SK-N-SH treated with all-trans-retinoic acid at 6 μM for 48 hours (cell line): ENCODE results near the gene CFL1.

Source experiments
- ARNTL ChIP-seq: fragments of 450-650 bp; formaldehyde crosslinking; IDR thresholded peaks from 2 replicates; pipeline ENCODE4 v1.5.0; 2020; ENCODE audit warnings: low read depth, mild to moderate bottlenecking, moderate library complexity, borderline replicate concordance
- BACH2 ChIP-seq: fragments of 250-450 bp; sonication (Bioruptor Pico); IDR thresholded peaks from 2 replicates; pipeline ENCODE4 v1.9.0; 2021; ENCODE audit warnings: mild to moderate bottlenecking, borderline replicate concordance
- CSDC2 ChIP-seq: fragments of 250-450 bp; sonication (Bioruptor Pico); IDR thresholded peaks from 2 replicates; pipeline ENCODE4 v1.5.0; 2020; ENCODE audit warnings: mild to moderate bottlenecking, moderate library complexity
- OSR1 ChIP-seq: fragments of 250-450 bp; sonication (Bioruptor Pico); IDR thresholded peaks from 2 replicates; pipeline ENCODE4 v1.8.0; 2022; ENCODE audit warnings: moderate library complexity, mild to moderate bottlenecking, inconsistent platforms
- PPARA ChIP-seq: fragments of 250-450 bp; sonication (Bioruptor Pico); IDR thresholded peaks from 2 replicates; pipeline ENCODE4 v1.5.0; 2020; ENCODE audit warnings: mild to moderate bottlenecking, borderline replicate concordance
- SNAI2 ChIP-seq: fragments of 250-450 bp; sonication (Bioruptor Pico); IDR thresholded peaks from 2 replicates; pipeline ENCODE4 v1.5.0; 2020; ENCODE audit warnings: mild to moderate bottlenecking, moderate library complexity
- TOX ChIP-seq: fragments of 250-450 bp; sonication (Bioruptor Pico); IDR thresholded peaks from 2 replicates; pipeline ENCODE4 v1.8.0; 2021; ENCODE audit warnings: mild to moderate bottlenecking, moderate library complexity, borderline replicate concordance
- ZFP30 ChIP-seq: fragments of 450-650 bp; formaldehyde crosslinking; IDR thresholded peaks from 2 replicates; pipeline ENCODE4 v1.5.0; 2022; ENCODE audit warnings: mild to moderate bottlenecking, moderate library complexity
- ZNF70 ChIP-seq: fragments of 450-650 bp; formaldehyde crosslinking; IDR thresholded peaks from 2 replicates; pipeline ENCODE4 v1.5.0; 2020; ENCODE audit warnings: mild to moderate bottlenecking, moderate library complexity
- ZNF8 ChIP-seq: fragments of 450-650 bp; formaldehyde crosslinking; IDR thresholded peaks from 2 replicates; pipeline ENCODE4 v1.5.0; 2020; ENCODE audit warnings: mild to moderate bottlenecking, moderate library complexity
- TF ChIP-seq, protein P1 (sequence below): fragments of 250-450 bp; sonication (Bioruptor Pico); IDR thresholded peaks from 2 replicates; pipeline ENCODE4 v1.8.0; 2021; ENCODE audit warnings: low read depth, mild to moderate bottlenecking, moderate library complexity, borderline replicate concordance
- TF ChIP-seq, protein P2 (sequence below): fragments of 250-450 bp; sonication (Bioruptor Pico); IDR thresholded peaks from 2 replicates; pipeline ENCODE4 v1.8.0; 2020; ENCODE audit warnings: mild to moderate bottlenecking, moderate library complexity, borderline replicate concordance
- TF ChIP-seq, protein P3 (sequence below): fragments of 250-450 bp; sonication (Bioruptor Pico); IDR thresholded peaks from 2 replicates; pipeline ENCODE4 v1.5.1; 2020; ENCODE audit warnings: low read depth, mild to moderate bottlenecking, moderate library complexity
- TF ChIP-seq, protein P4 (sequence below): fragments of 250-450 bp; sonication (Bioruptor Pico); IDR thresholded peaks from 2 replicates; pipeline ENCODE4 v1.5.0; 2020; ENCODE audit warnings: mild to moderate bottlenecking, moderate library complexity

DNA sequence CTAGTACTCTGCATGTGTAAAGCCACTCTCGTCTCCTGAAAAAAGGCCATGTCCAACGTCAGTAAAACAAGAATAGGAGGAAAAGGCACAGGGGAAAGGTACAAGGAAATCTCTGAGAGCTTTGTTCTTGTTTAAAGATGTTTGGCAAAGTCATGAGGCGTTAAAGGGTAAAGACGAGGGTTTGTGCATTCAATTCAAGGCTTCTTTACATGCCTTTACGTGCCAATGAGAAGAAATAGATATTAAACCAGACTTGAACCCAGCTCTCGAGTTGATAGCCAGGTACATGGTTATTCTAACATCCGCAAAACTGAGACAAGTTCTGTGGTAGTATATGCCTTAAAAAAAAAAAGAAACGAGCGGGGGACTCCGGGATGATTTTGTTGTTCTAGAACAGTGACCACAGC, 704 bp upstream of the CFL1 start:
- TF ChIP-seq BACH2 (CRISPR knock-in tag) (no peak), SNAI2 (CRISPR knock-in tag) (no peak), OSR1 (CRISPR knock-in tag) (no peak), TOX (no peak), ARNTL (no peak), PPARA (CRISPR knock-in tag) (no peak), ZNF70 (CRISPR knock-in tag) (no peak), ZFP30 (CRISPR knock-in tag) (no peak), ZNF8 (CRISPR knock-in tag) (no peak), CSDC2 (CRISPR knock-in tag) (no peak)
- TF ChIP-seq, protein P1, sequence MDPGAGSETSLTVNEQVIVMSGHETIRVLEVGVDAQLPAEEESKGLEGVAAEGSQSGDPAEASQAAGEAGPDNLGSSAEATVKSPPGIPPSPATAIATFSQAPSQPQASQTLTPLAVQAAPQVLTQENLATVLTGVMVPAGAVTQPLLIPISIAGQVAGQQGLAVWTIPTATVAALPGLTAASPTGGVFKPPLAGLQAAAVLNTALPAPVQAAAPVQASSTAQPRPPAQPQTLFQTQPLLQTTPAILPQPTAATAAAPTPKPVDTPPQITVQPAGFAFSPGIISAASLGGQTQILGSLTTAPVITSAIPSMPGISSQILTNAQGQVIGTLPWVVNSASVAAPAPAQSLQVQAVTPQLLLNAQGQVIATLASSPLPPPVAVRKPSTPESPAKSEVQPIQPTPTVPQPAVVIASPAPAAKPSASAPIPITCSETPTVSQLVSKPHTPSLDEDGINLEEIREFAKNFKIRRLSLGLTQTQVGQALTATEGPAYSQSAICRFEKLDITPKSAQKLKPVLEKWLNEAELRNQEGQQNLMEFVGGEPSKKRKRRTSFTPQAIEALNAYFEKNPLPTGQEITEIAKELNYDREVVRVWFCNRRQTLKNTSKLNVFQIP (CRISPR knock-in tag) = no peak
- TF ChIP-seq, protein P2, sequence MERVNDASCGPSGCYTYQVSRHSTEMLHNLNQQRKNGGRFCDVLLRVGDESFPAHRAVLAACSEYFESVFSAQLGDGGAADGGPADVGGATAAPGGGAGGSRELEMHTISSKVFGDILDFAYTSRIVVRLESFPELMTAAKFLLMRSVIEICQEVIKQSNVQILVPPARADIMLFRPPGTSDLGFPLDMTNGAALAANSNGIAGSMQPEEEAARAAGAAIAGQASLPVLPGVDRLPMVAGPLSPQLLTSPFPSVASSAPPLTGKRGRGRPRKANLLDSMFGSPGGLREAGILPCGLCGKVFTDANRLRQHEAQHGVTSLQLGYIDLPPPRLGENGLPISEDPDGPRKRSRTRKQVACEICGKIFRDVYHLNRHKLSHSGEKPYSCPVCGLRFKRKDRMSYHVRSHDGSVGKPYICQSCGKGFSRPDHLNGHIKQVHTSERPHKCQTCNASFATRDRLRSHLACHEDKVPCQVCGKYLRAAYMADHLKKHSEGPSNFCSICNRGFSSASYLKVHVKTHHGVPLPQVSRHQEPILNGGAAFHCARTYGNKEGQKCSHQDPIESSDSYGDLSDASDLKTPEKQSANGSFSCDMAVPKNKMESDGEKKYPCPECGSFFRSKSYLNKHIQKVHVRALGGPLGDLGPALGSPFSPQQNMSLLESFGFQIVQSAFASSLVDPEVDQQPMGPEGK (CRISPR knock-in tag) = no peak
- TF ChIP-seq, protein P3, sequence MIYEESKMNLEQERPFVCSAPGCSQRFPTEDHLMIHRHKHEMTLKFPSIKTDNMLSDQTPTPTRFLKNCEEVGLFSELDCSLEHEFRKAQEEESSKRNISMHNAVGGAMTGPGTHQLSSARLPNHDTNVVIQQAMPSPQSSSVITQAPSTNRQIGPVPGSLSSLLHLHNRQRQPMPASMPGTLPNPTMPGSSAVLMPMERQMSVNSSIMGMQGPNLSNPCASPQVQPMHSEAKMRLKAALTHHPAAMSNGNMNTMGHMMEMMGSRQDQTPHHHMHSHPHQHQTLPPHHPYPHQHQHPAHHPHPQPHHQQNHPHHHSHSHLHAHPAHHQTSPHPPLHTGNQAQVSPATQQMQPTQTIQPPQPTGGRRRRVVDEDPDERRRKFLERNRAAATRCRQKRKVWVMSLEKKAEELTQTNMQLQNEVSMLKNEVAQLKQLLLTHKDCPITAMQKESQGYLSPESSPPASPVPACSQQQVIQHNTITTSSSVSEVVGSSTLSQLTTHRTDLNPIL (CRISPR knock-in tag) = no peak
- TF ChIP-seq, protein P4, sequence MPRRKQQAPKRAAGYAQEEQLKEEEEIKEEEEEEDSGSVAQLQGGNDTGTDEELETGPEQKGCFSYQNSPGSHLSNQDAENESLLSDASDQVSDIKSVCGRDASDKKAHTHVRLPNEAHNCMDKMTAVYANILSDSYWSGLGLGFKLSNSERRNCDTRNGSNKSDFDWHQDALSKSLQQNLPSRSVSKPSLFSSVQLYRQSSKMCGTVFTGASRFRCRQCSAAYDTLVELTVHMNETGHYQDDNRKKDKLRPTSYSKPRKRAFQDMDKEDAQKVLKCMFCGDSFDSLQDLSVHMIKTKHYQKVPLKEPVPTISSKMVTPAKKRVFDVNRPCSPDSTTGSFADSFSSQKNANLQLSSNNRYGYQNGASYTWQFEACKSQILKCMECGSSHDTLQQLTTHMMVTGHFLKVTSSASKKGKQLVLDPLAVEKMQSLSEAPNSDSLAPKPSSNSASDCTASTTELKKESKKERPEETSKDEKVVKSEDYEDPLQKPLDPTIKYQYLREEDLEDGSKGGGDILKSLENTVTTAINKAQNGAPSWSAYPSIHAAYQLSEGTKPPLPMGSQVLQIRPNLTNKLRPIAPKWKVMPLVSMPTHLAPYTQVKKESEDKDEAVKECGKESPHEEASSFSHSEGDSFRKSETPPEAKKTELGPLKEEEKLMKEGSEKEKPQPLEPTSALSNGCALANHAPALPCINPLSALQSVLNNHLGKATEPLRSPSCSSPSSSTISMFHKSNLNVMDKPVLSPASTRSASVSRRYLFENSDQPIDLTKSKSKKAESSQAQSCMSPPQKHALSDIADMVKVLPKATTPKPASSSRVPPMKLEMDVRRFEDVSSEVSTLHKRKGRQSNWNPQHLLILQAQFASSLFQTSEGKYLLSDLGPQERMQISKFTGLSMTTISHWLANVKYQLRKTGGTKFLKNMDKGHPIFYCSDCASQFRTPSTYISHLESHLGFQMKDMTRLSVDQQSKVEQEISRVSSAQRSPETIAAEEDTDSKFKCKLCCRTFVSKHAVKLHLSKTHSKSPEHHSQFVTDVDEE (CRISPR knock-in tag) = no peak
